Measurements from ENCODE around the gene CBFA2T3.

The CBFA2T3 gene

DNA sequence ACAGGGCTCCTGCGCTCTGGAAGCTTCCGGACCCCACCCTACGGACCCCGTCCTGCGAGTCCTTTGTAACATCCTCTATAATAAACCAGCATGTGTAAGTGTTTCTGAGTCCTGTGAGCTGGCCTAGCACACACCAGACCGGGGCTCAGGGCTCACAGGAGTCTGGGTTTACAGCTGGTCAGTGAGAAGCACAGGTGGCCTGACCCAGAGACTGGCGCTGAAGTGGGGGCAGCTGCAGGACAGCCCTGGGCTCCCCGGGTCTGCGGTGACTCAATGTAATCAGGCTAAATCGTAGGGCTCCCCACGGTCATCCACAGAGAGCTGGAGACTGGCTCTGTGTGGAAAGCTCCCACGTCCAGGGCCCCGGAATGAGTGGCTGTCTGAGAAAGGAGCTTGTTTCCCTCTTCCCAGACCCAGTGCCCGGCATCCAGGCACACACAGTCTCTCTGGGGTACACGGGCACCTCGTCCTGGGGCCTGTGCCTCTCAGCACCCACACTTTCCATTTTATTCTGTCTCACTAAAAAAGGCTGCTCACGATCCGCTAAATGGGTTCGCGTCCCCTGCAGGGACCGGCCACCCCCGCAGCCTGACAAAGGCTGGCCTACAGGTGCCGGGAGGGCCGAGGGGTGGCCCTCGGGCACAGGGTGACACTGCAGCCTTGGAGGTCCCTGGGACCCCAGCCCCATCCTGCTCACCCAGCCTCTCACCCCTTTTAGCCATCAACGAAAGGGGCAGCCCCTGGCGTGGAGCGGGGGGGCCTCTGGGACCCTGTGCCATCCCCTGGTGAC is 18.9 kb upstream of the CBFA2T3 start:
- DNase-seq (ENCODE audit: low read depth, low spot score): no peak

DNA sequence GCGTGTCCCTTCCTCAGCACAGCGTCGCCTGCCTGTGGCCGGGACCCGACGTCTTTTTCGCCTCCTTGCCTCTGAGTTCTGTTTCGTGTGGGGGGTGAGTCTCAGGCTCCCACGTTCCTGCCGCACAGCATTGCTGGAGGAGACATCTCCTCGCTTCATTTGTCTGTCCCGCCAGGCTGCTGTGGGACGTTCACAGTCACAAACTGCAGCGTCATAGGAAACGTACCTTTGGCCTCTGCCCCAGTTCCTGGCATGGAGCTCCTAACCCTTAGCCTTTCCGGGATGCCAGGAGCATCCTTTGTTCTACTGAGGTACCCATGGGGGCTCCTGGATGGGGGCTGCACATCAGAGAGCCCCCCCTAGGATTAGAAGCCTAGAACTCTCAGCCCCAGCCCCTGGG is 18.2 kb upstream of the CBFA2T3 start:
- DNase-seq (ENCODE audit: low read depth, low spot score): no peak

DNA sequence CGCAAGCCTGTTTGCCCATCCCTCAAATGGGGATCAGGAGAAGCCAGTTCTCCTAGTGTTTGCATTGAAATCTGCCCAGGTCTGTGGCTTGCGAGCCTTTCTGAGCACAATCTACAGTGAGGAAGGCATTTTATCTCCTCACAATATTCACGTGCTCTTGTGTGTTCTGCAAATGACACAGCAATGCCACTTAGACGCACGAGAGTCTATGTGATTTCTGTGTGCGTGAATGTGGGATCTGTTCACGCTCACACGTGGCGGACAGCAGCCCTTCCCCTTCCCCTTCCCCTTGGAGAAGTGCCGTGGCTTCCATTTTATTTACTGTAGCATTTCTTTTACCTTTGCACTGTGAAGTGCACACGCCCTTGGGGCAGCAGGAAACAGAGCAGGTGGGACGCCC is 17.7 kb upstream of the CBFA2T3 start:
- no peak for DNase-seq (ENCODE audit: low read depth, low spot score)

DNA sequence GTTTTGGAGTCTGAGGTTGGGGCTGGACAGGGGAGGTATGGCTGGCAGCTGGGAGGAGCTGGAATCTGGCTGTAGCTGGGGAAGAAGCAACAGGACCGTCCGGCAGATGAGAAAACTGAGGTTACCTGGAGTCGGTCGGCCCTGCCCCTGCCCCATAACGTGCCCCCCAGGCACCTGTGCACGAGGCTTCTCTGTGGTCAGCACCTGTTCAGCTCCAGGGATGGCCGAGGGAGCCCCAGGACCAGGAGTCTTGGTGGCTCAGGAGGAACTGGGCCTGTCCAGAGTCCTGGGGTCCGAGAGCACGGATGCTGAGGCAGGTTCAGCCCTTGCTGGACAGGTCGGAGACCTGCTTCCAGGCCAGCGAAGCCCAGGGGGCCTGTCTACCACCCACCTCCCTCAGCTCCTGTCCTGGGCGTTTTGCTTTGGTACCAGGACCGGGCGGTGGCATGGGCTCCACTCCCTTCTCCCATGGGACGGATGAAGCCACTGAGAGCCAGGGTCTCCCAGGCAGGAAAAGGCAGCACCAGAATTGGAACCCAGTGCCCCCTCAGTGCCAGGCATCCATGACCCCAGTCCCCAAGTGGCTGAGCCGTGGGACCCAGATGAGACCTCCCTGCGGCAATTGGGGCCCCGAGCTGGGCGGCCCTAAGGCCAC is 17.1 kb upstream of the CBFA2T3 start:
- DNase-seq (ENCODE audit: low read depth, low spot score): no peak

DNA sequence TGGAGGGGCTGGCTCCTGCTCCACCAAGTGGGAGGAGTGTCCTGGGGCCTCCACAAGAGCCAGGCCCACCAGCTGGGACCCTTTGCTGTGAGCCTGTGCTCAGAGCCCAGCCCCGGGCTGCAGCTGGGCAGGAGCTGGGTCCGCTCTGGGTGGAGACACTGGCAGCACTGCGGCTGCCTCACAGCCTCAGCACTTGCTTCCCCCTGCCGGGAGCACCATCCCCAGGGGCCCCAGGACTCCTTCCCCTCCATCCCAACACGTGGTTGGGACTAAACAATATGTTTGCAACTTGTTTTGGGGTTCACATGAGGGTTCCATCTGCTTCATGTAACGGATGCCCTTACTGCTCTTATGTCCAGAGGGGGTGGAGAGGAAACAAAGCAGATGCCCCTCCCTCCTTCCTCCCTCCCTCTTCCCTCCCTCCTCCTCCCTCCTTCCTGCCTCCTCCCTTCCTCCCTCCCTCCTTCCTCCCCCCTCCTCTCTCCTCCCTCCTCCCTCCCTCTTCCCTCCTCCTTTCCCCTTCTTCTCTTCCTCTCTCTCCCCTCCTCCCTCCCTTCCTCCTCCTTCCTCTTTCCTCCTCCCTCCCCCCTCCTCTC is 16.3 kb upstream of the CBFA2T3 start:
- no peak for DNase-seq (ENCODE audit: low read depth, low spot score)

DNA sequence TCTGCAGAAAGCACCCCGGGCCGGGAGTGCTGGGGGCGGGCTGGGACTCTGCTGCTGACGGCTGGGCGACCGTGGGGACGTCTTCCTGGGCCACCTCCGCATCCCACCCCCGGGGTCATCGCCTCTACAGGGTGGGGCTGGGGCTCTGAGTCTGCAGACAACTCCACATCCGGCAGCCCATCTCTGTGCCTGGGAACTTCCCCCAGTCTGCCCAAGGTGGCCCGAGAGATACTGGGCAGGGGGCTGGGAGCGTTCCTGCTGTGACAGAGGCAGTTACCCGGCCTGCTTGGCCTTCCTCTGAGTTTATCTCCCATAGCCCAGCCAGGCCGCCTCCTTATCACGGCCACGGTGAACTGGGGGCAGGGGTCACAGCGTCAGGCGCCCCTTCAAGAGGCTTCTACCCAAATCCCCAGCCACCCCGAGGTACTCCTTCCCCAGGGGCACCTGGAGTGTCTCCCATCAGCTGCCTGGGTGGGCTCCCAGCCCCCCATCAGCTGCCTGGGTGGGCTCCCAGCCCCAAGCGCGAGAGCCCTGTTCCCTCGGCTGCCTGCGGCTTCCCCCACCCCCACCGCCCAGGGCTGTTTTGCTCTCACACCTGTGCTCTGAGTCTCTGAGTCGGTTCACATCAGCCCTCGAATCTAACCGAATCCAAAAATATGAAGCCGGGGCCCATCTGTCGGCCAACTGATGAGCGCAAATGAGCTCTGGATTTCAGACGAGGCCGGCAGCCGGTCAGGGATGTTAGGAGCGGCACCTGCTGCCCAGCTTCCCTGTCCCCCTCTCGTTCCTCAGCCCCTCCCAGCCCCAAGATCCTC is 15.6 kb upstream of the CBFA2T3 start:
- DNase-seq (ENCODE audit: low read depth, low spot score): no peak

DNA sequence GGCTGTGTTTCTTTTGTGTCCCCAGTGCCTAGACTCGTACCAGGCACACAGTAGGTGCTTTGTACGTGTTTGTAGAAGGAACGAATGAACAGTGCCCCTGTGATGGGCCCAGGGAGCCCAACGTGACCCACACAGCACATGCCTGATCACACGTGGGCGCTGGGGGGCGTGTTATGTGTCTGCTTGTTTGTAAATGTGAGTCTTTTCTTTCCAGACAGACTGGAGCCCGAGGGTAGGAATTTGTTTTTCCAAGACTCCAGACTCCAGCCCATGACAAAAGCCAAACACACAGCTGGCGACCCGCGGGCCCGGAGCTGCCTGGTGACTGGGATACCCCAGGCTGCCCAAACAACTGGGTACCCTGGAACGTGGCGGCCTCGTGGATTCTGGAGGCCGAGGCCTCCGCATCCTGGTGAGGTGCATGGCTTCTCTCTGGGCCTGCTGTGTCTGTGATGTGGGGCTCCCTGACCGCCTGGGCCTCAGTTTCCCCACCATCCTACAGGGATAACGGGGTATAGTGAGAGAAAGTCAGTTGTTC is 14.9 kb upstream of the CBFA2T3 start:
- DNase-seq (ENCODE audit: low read depth, low spot score): no peak

DNA sequence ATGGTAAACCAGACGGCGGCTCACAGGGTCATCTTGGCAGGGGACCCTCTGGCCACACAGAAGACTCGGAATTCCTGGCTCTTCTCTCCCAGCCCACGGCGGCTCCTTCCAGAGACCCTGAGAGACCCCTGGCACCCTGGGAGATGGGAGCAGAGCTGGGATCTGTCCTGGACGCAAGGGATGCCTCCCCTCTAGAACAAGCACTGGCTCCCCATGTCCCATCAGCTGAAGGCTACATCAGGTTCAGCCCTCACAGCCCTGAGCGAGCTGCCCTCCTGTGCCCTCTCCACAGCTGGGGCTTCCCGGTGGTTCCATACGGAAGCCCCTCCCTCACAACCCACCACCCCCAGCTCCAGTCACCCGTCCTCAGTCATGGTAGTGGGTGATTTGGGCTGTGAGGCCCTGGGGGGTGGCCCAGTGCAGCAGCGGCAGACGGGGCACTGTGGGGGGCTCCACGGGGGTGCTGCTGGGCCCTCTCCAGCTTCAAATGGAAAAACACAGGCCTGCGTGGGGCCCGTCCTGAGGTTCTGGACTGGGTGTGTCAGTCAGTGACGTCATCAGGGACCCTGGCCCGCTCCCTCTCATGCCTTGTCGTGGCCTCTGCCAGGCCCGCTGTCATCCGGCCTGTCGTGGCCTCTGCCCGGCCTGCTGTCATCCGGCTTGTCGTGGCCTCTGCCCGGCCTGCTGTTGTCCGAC is 13.0 kb upstream of the CBFA2T3 start:
- DNase-seq (ENCODE audit: low read depth, low spot score): no peak

DNA sequence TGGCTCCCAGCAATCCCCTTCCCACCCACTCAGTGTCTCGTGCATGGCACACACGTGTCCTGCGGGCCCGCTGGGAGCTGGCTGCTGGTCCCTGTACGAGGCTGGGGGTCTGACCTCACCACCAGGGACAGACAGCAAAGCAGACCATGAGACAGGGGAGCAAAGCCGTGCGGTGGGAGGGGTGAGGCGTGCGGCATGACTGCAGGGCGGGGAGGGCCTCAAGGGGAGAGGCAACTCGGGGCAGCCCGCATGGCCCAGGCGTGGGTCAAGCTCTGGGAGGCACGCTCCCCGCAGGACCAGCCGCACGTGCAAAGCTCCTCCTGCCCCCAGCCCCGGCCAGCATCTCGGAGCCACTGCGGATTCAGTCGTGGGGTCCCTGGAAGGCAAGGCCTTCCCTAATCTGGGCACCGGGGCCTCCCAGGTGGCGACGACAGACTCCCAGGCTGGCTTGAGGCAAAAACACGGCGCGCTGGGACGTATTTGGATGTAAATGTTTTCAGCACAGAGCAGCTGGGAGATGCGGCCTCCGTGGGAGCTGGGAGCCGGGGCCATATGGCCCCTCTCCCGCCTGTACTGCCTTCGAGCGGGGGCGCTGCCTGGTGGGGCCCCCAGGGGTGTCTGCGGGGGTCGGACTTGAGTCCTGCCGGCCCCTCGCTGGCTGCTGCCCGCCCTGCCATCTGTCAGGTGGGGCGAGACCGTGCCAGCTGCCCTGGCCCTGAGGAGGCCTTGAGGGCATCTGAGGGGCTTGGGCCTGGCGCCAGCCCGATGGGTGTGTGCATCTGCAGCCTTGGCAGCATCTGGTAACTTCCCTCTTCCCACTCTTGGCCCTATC is 12.2 kb upstream of the CBFA2T3 start:
- DNase-seq (ENCODE audit: low read depth, low spot score): no peak

DNA sequence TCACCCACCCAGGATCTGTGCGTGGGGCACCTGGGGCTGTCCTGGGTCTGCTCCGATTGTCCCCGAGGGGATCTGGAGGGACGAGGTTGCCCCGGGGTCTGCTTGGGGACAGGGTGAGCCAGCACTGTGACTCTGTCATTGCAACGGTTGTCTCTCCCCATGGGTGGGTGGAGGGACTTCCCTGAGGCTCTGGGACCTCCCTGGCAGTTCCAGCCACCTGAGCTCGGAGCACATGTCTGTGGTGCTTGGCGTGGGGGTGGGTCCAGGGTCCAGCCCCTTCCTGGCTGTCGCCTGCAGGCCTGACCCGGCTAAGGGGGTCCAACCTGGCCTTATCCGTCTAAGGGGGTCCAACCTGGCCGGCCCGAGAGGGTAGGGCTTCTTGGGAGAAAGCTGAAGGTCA is 8.5 kb upstream of the CBFA2T3 start:
- DNase-seq (ENCODE audit: low read depth, low spot score): no peak

DNA sequence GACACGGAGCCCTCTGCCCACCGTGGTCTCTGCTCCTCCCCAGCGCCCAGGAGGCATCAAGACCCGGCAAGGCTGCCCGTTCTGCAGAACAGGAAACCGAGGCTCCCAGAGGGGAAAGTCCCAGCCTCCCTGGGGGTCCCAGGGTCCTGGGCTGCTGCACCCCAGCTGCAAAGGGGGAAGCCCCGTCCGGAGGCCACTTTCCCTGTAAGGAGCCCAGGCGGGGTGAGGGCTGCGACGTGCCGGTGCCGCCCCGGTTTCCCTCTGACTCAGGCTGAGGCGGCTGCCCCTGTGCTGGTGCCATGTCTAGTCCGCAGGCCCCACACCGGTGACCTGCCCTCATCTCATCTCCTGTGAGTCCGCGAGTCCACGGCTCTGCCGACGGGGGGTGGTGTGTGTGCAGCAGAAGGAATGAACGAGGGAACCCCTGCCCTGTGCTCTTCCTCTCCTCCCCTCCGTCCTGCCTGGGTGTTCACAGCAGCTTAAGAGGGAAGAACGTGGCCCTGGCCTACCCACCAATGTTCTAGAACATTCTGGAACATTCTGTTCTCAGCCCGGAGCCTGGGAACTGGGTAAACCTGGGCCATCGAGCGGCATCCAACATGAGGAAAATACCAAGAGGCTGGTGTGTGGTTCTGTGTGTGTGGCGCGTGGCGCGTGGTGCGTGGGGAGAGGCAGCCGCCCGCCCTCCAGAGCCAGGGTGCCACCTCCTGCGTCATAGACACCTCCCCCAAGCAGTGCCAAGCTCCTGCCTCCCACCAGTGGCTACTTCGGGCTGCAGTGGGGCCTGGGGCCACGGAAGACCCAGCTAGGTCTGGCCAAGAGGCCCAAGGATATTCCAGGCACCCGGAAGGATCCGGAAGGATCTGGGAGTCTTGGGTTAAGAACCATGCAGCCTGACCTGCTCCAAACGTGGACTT is 7.0 kb upstream of the CBFA2T3 start:
- DNase-seq (ENCODE audit: low read depth, low spot score): no peak

DNA sequence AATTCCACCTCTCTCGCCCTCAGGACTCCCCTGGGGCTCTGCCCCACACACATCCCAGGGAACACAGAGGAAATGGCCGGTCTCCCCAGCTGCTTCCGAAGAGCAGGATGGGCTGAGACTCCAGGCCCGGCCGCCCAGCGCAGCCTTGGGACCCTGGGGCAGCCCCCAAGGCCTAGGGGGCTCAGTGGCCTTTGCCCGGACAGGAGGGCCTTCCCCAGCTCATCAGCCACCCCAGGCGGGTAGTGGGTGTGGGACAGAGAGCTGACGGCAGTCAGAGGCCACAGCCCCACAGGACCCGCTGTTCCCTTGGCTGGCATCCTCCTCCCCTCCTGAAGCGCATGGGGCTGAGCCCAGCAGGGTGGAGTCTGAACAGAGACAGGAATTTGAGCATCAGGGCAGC is 6.2 kb upstream of the CBFA2T3 start:
- no peak for DNase-seq (ENCODE audit: low read depth, low spot score)

DNA sequence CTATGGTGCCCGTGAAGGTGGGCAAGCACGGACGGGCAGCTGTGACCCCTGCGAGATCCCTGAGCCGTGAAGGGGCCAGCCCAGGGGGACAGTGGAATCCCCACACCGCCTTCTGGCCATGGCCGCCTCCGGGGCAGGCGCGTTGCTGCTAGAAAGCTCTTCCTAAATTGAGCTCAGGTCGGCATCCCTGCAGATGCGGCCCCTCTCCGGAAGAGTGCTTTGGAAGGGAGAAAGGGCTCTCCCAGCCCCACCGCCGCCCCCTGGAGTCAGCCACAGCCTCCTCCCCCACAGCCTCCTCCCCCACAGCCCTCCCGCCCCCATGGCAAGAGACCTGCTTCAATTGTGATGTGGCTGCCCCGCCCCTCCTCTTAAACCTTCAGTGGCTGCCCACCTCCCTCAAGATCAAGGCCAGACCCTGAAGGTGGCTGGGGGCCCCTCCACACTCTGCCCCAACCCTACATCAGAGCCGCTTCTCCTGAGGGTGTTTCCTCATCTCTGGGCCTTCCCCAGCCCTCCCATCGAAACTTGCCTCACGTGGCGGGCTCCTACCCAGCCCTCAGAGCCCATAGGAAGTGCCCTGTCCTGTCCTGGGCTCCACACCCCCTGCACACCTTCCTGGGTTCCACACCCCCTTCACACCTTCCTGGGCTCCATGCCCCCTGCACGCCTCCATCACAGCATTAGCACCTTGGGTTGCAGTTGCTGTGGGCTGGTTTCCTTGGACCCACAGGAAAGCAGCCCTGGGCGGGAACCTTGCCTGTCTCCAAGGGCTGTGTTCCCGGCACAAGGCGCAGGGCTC is 5.5 kb upstream of the CBFA2T3 start:
- DNase-seq (ENCODE audit: low read depth, low spot score): no peak

DNA sequence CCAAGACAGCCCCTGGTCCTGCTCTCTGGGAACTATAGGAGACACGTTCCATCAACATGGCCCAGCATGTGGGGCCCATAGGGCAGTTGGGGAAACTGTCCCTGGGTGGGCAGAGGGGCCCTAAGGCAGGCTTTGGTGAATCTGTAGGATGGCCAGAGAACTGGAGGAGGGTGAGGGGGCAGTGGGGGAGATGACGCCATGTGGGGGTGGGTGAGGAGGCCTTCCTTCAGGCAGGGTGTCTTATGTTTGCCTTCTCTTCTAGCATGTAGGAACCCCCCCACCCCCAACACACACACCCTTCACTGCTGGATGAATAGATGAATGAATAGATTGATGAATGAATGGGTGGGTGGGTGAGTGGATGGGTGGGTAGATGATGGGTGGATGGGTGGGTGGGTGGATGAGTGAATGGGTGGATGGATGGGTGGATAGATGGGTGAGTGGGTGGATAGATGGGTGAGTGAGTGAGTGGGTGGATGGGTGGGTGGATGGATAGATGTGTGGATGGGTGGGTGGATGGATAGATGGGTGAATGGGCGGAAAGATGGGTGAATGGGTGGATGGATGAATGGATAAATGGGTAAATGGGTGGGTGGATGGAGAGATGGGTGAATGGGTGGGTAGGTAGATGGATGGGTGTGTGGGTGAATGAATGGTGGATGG is 2.5 kb upstream of the CBFA2T3 start:
- DNase-seq (ENCODE audit: low read depth, low spot score): no peak

DNA sequence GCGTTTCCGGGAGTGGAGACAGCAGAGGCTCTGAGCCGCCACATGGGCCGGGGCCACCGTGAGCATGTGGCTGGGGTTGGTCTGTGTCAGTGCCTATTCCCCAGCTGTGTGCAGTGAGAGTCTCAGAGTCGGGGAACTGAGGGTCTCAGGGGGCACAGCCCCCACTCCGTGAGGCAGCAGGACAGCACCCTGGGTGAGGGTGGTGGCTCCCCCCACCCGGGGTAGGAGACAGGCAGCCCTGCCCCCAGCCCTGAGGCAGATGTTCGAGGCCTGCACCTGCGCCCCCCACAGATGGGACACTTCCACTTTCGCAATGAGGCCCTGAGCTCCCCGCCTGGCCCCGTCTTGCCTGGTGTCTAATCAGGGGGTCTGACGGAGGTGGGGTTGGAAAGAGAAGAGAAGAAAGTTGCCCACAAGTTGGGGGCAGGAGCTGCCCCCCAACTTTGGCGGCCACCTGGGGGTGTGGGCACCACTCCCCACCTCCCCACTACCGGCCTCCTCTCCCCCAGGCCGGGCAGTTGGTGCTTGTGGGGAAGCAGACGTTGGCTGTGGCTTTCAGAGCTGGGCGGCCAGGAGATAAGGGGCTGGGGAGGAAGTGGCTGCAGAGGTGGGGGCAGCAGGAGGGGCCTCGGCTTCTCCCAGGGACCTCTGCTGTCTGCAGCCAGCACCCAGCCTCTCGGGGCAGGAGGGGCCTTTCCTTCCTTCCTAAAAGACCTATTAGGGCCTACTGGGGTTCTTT is 1.8 kb upstream of the CBFA2T3 start:
- no peak for DNase-seq (ENCODE audit: low read depth, low spot score)

DNA sequence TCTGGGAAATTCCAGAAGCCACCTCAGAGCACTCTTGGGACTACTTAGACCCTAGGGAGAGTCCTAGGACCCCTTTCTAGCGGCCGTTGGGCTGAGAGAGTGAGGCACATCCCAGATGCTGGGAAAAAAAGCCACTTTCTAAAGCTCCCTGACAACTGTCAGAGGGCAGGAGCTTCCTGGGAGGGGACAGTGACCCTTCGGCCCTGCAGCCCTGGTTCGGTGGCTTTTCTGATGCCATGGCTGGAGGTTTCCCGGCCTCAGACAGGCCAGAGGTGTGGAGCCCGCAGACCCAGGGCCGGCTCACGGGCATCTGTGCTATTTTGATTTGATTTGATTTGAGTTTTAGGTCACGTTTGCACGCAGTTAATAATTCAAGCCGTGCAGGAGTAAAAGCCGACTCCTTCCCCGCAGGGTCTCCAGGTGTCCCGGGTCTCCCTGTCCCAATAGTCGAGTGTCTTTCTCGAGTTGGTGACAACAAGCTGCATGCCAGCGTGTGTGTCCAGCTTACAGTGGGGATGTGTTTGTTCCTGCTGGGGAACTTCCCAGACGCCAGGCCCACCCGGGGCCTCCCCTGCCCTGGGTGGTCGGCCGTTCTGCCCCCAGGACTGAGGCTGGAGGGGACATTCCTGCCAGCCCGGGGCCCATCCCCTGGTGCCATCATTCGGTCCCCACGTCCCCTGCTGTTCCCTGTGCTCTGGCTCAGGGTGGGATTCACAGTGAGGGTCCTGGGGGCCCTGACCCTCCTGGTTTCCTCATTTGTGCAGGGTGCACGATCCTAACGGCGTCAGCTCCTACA is 1.0 kb upstream of the CBFA2T3 start:
- no peak for DNase-seq (ENCODE audit: low read depth, low spot score)
